Stimulated activated memory B cell treated with anti-CD40 and anti-IgM and Interleukin-4, amounts not matched to agents 10 μg/mL and 1 μg/mL and 100 μg/mL, for 72 hours (primary cell): ENCODE results near the gene BANF2.
A peak's percentile ranks its signal among the peaks of the same experiment; 100 is the strongest.

Source experiments
- ATAC-seq: fragments of 150-1000 bp; cut with Tn5 transposase; 2 replicates; pipeline ENCODE4 v1.10.0; 2021
- H3K27ac Mint-ChIP-seq: one replicate; pipeline ENCODE4 v1.8.0; 2022; ENCODE audit warnings: mild to moderate bottlenecking, mixed read lengths
- H3K27me3 Mint-ChIP-seq: one replicate; pipeline ENCODE4 v1.8.0; 2022; ENCODE audit warnings: mixed read lengths
- H3K36me3 Mint-ChIP-seq: one replicate; pipeline ENCODE4 v1.8.0; 2022; ENCODE audit warnings: mixed read lengths
- H3K4me1 Mint-ChIP-seq: one replicate; pipeline ENCODE4 v1.8.0; 2022; ENCODE audit warnings: mixed read lengths
- H3K4me3 Mint-ChIP-seq: one replicate; pipeline ENCODE4 v1.8.0; 2022; ENCODE audit warnings: mild to moderate bottlenecking, moderate library complexity, mixed read lengths
- H3K9me3 Mint-ChIP-seq: one replicate; pipeline ENCODE4 v1.8.0; 2022; ENCODE audit warnings: mixed read lengths

BANF2 gene

GRCh38 chr20:17674722-17675518 is 24.8 kb upstream of the BANF2 start:
- ATAC-seq = no peak
- Mint-ChIP-seq H3K36me3 (peaks cover 28% of the 10 kb centered on the region), H3K9me3 (no peaks in the 10 kb centered on the region), H3K4me1 (peaks cover 15% of the 10 kb centered on the region), H3K4me3 (no peak overlapping the region), H3K27me3 (no peaks in the 10 kb centered on the region), H3K27ac (no peak overlapping the region)

- peaks cover 21% of the 10 kb centered on the region for H3K4me1 Mint-ChIP-seq
- H3K36me3 Mint-ChIP-seq = peaks cover 22% of the 10 kb centered on the region
- ATAC-seq = no peak
- H3K27me3 Mint-ChIP-seq = no peaks in the 10 kb centered on the region
- no peak overlapping the region for H3K27ac Mint-ChIP-seq
- H3K4me3 Mint-ChIP-seq = no peak overlapping the region
- H3K9me3 Mint-ChIP-seq = no peaks in the 10 kb centered on the region
Observed at GRCh38 chr20:17675519-17676377, 24.0 kb upstream of the BANF2 start.

DNA sequence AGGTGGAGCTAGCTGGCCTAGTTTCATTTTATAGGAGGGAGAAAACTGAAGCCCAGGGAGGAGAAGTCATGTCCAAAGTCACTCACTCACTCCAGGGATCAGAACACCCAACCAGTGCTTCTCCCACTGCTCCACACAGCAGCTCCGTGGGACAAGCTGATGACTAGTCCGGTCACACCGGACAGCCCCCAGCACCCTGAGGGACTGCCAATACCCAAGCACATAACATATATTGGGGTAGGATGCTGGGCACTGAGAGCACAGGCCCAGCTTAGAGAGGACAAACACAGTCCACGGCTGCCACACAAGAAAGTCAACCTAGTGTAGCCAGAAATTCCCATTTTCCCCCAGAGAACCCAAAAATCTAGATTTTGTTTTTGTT is 23.4 kb upstream of the BANF2 start:
- H3K9me3 Mint-ChIP-seq = no peaks in the 10 kb centered on the region
- ATAC-seq = no peak
- peaks cover 15% of the 10 kb centered on the region for H3K4me1 Mint-ChIP-seq
- no peak overlapping the region for H3K4me3 Mint-ChIP-seq
- H3K27me3 Mint-ChIP-seq = no peaks in the 10 kb centered on the region
- H3K36me3 Mint-ChIP-seq = peaks cover 16% of the 10 kb centered on the region
- no peak overlapping the region for H3K27ac Mint-ChIP-seq

DNA sequence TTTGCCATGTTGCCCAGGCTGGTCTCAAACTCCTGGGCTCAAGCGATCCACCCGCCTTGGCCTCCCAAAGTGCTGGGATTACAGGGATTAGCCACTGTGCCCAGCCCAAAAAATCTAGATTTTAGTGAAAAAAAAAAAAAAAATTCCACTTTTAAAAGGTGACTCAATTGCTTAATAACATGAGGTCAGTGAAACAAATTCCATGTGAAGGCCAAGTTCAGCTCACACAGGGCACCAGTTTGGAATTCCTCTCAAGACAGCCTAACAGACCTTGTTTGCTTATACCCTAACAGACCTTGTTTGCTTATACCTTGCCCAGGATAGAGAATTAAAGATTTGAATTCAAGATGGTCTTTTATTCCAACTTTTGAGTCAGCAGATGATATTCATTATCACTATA is 22.8 kb upstream of the BANF2 start:
- Mint-ChIP-seq H3K27me3 (no peaks in the 10 kb centered on the region), H3K4me3 (no peak overlapping the region), H3K27ac (no peak overlapping the region), H3K9me3 (no peaks in the 10 kb centered on the region), H3K4me1 (peaks cover 11% of the 10 kb centered on the region), H3K36me3 (peaks cover 15% of the 10 kb centered on the region)
- ATAC-seq = no peak

DNA sequence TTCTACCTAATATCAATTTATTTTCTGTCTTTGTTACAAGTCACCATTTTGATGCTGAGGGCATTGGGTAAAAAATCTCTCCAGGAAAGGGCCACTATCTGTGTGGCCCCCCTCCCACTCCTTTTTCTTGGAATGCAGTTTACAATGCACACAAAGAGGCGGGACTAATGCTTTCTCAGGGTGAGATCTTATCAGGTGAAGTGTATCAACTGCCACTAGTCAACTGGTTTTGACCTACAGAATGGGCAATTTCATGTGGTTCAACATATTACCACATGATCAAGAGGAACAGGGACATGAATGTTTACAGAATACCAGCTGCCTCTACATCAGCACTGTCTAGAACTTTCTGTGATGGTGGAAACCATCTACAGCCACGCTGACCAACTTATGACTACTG is 21.5 kb upstream of the BANF2 start:
- ATAC-seq = no peak
- H3K4me3 Mint-ChIP-seq = no peak overlapping the region
- no peak overlapping the region for H3K27ac Mint-ChIP-seq
- H3K36me3 Mint-ChIP-seq = peaks cover 15% of the 10 kb centered on the region
- H3K4me1 Mint-ChIP-seq = peaks cover 18% of the 10 kb centered on the region
- no peaks in the 10 kb centered on the region for H3K9me3 Mint-ChIP-seq
- H3K27me3 Mint-ChIP-seq = no peaks in the 10 kb centered on the region

GRCh38 chr20:17678886-17679285 is 20.9 kb upstream of the BANF2 start:
- no peak overlapping the region for H3K4me3 Mint-ChIP-seq
- no peak overlapping the region for H3K27ac Mint-ChIP-seq

GRCh38 chr20:17679941-17680835 is 19.6 kb upstream of the BANF2 start:
- peak overlapping the region; percentile 71 for H3K4me3 Mint-ChIP-seq
- H3K27me3 Mint-ChIP-seq = peaks cover 18% of the 10 kb centered on the region
- peak overlapping the region; percentile 61 for H3K27ac Mint-ChIP-seq
- H3K4me1 Mint-ChIP-seq = peaks cover 18% of the 10 kb centered on the region
- no peaks in the 10 kb centered on the region for H3K9me3 Mint-ChIP-seq
- H3K36me3 Mint-ChIP-seq = peaks cover 11% of the 10 kb centered on the region
- ATAC-seq = no peak

More at GRCh38 chr20:17678886-17679285, 20.9 kb upstream of the BANF2 start:
- Mint-ChIP-seq H3K4me1 (peaks cover 18% of the 10 kb centered on the region), H3K9me3 (no peaks in the 10 kb centered on the region), H3K27me3 (peaks cover 5% of the 10 kb centered on the region), H3K36me3 (peaks cover 15% of the 10 kb centered on the region)
- ATAC-seq = no peak

DNA sequence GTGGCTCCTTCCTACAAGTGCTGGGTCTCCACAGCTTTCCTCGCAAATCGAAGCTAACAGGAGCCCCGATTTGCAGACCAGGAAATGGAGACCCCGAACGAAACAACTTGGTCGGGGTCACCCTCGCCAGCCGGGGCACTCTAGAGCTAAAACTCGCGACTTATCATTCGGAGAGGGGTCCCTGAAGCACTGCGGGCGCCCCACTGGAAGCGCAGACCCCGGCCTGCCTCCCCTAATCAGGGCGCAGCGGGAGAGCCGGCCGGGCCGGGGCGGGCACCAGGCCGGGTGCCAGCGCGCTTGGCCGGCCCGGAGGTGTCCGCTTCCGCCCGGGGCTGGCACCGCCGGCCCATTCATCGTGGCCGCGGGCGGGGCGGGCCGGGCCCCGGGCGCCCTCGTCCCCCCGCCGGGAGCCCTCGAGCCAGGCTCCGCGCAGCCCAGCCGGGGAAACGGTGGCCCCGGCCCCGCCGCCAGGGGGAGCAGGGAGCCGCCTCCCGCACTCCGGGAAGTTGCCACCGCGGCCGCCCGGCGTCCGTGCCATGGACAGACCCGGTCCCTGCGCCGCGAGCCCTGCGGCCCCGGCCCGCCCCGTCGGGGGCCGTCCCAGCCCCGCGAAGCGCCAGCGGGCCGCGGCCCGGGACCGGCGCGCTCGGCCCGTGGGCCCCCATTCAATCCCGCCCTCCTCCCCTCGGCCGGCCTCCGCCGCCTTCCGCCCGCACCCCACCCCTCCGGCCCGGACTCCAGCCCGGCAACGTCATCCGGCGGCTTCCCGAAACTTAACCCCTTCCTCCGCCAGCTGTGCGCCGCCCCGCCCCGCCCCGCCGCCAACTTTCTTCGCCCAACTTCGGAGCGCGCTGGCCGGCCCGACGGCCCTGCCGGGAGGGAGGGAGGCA is 18.7 kb upstream of the BANF2 start:
- peaks cover 4% of the 10 kb centered on the region for H3K36me3 Mint-ChIP-seq
- peak overlapping the region; percentile 61 for H3K27ac Mint-ChIP-seq
- H3K9me3 Mint-ChIP-seq = peaks cover under 1% of the 10 kb centered on the region
- peak; percentile 65 for ATAC-seq
- peak overlapping the region; percentile 71 for H3K4me3 Mint-ChIP-seq
- H3K27me3 Mint-ChIP-seq = peaks cover 27% of the 10 kb centered on the region
- H3K4me1 Mint-ChIP-seq = peaks cover 18% of the 10 kb centered on the region

GRCh38 chr20:17681726-17682102 is 18.1 kb upstream of the BANF2 start:
- Mint-ChIP-seq H3K27ac (peak overlapping the region; percentile 75), H3K4me3 (peak overlapping the region; percentile 82), H3K4me1 (peaks cover 18% of the 10 kb centered on the region), H3K9me3 (peaks cover 4% of the 10 kb centered on the region), H3K36me3 (no peaks in the 10 kb centered on the region), H3K27me3 (peaks cover 33% of the 10 kb centered on the region)
- peak; percentile 31 for ATAC-seq

- peaks cover 39% of the 10 kb centered on the region for H3K27me3 Mint-ChIP-seq
- H3K4me3 Mint-ChIP-seq = peak within 1 kb of the TSS; percentile 82
- peak; percentile 97 for ATAC-seq
- peak within 1 kb of the TSS; percentile 75 for H3K27ac Mint-ChIP-seq
- peaks cover 8% of the 10 kb centered on the region for H3K9me3 Mint-ChIP-seq
- peaks cover 18% of the 10 kb centered on the region for H3K4me1 Mint-ChIP-seq
- no peaks in the 10 kb centered on the region for H3K36me3 Mint-ChIP-seq
Observed at GRCh38 chr20:17682103-17682888, 17.5 kb upstream of the BANF2 start, which contains the start of gene RRBP1. Gene RRBP1, minus strand, starts transcription at chr20:17682242. Its CDS starts 21,735 bp downstream, at chr20:17660507.

DNA sequence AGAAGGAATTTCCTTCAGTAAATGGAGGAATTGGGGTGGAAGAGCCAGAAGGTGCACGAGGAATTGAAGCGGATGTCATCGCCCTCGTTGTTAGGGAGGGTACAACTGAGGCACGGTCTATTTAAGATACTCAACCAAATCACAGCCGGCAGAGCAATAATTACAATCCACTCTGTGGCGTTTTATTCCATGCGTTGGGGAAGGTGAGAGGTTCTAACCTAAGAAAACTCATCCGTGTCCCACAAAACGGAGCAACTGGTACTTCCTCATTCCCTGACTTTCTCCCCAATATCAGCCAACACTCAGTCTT is 16.9 kb upstream of the BANF2 start:
- Mint-ChIP-seq H3K4me3 (peak overlapping the region; percentile 82), H3K36me3 (no peaks in the 10 kb centered on the region), H3K27me3 (peaks cover 44% of the 10 kb centered on the region), H3K9me3 (peaks cover 8% of the 10 kb centered on the region), H3K4me1 (peaks cover 18% of the 10 kb centered on the region), H3K27ac (peak overlapping the region; percentile 75)
- ATAC-seq = no peak

GRCh38 chr20:17683218-17684076 is 16.3 kb upstream of the BANF2 start:
- ATAC-seq = no peak
- peak overlapping the region; percentile 61 for H3K4me3 Mint-ChIP-seq
- peaks cover 8% of the 10 kb centered on the region for H3K9me3 Mint-ChIP-seq
- H3K4me1 Mint-ChIP-seq = peaks cover 18% of the 10 kb centered on the region
- H3K36me3 Mint-ChIP-seq = no peaks in the 10 kb centered on the region
- no peak overlapping the region for H3K27ac Mint-ChIP-seq
- H3K27me3 Mint-ChIP-seq = peaks cover 47% of the 10 kb centered on the region
